GM15510 (cell line): Measurements from ENCODE around the gene SEC24B.

ENCODE experiments used
- POLR2A ChIP-seq: IDR thresholded peaks from 3 replicates; pipeline ENCODE4 v1.6.1; 2011; ENCODE audit warnings: borderline replicate concordance; ENCODE audit not compliant: insufficient read length; ENCODE audit errors: extremely low read depth

The SEC24B gene

GRCh38 chr4:109547394-109547793 is 113.8 kb downstream of the SEC24B start:
- no peak for TF ChIP-seq POLR2A

GRCh38 chr4:109548655-109549054 is 115.0 kb downstream of the SEC24B start:
- TF ChIP-seq POLR2A: no peak

GRCh38 chr4:109552237-109552636 is 118.6 kb downstream of the SEC24B start:
- TF ChIP-seq POLR2A: no peak

- TF ChIP-seq POLR2A: no peak
Observed at GRCh38 chr4:109553130-109553529, 119.5 kb downstream of the SEC24B start.

- no peak for TF ChIP-seq POLR2A
Observed at GRCh38 chr4:109554971-109555370, 121.4 kb downstream of the SEC24B start.

- TF ChIP-seq POLR2A: no peak
Observed at GRCh38 chr4:109557433-109557832, 123.8 kb downstream of the SEC24B start.

GRCh38 chr4:109559625-109559982 is 126.0 kb downstream of the SEC24B start:
- TF ChIP-seq POLR2A: no peak

GRCh38 chr4:109559983-109560686 is 126.5 kb downstream of the SEC24B start, which contains the start of gene MCUB:
MCUB (plus strand) TSS chr4:109560246; CDS start chr4:109560338, 92 bp downstream.
- TF ChIP-seq POLR2A: peak; percentile 80

GRCh38 chr4:109560687-109561461 is 127.3 kb downstream of the SEC24B start:
- peak; percentile 47 for TF ChIP-seq POLR2A

- TF ChIP-seq POLR2A: no peak
Observed at GRCh38 chr4:109562457-109563239, 129.0 kb downstream of the SEC24B start.

- no peak for TF ChIP-seq POLR2A
Observed at GRCh38 chr4:109571494-109571893, 137.9 kb downstream of the SEC24B start.

- no peak for TF ChIP-seq POLR2A
Observed at GRCh38 chr4:109572154-109572553, 138.5 kb downstream of the SEC24B start.

GRCh38 chr4:109574443-109574850 is 140.8 kb downstream of the SEC24B start:
- TF ChIP-seq POLR2A: no peak

GRCh38 chr4:109574931-109575804 is 141.6 kb downstream of the SEC24B start:
- TF ChIP-seq POLR2A: no peak
